ENCODE results near the gene ZNF488.

ZNF488 gene

GRCh38 chr10:47381427-47382379 is 2.4 kb downstream of the ZNF488 start:
- DNase-seq = no peak

- DNase-seq = no peak
Observed at GRCh38 chr10:47381103-47381395, 3.0 kb downstream of the ZNF488 start.

GRCh38 chr10:47380341-47381102 is 3.6 kb downstream of the ZNF488 start:
- DNase-seq = no peak

GRCh38 chr10:47379901-47380300 is 4.2 kb downstream of the ZNF488 start:
- no peak for DNase-seq

- no peak for DNase-seq
Observed at GRCh38 chr10:47379445-47379785, 4.7 kb downstream of the ZNF488 start.

GRCh38 chr10:47378606-47379444 is 5.3 kb downstream of the ZNF488 start:
- no peak for DNase-seq

- no peak for DNase-seq
Observed at GRCh38 chr10:47378183-47378510, 5.9 kb downstream of the ZNF488 start.

- DNase-seq = no peak
Observed at GRCh38 chr10:47376522-47377220, 7.4 kb downstream of the ZNF488 start.

- DNase-seq = no peak
Observed at GRCh38 chr10:47374611-47375536, 9.2 kb downstream of the ZNF488 start.

GRCh38 chr10:47372726-47373125 is 11.4 kb downstream of the ZNF488 start:
- DNase-seq = no peak

- DNase-seq = no peak
Observed at GRCh38 chr10:47371629-47372485, 12.2 kb downstream of the ZNF488 start.

- no peak for DNase-seq
Observed at GRCh38 chr10:47370878-47371277, 13.2 kb downstream of the ZNF488 start.

GRCh38 chr10:47370015-47370767 is 13.9 kb downstream of the ZNF488 start:
- DNase-seq = no peak

- no peak for DNase-seq
Observed at GRCh38 chr10:47369251-47369894, 14.7 kb downstream of the ZNF488 start.

- no peak for DNase-seq
Observed at GRCh38 chr10:47368431-47369180, 15.5 kb downstream of the ZNF488 start.

- DNase-seq = no peak
Observed at GRCh38 chr10:47367646-47368045, 16.4 kb downstream of the ZNF488 start.

GRCh38 chr10:47366731-47367460 is 17.2 kb downstream of the ZNF488 start:
- no peak for DNase-seq

GRCh38 chr10:47366181-47366631 is 17.9 kb downstream of the ZNF488 start:
- no peak for DNase-seq
